Measurements from ENCODE around the gene TMEM150A. TPM values are rescaled to one million over a fixed set of nuclear protein-coding genes. Genes with fewer than 3 reads are reported as not detected.

Gene TMEM150A
- total RNA-seq, 4 donors from 2014 or later = 8.9 to 25.2 (median 21.9) TPM

DNA sequence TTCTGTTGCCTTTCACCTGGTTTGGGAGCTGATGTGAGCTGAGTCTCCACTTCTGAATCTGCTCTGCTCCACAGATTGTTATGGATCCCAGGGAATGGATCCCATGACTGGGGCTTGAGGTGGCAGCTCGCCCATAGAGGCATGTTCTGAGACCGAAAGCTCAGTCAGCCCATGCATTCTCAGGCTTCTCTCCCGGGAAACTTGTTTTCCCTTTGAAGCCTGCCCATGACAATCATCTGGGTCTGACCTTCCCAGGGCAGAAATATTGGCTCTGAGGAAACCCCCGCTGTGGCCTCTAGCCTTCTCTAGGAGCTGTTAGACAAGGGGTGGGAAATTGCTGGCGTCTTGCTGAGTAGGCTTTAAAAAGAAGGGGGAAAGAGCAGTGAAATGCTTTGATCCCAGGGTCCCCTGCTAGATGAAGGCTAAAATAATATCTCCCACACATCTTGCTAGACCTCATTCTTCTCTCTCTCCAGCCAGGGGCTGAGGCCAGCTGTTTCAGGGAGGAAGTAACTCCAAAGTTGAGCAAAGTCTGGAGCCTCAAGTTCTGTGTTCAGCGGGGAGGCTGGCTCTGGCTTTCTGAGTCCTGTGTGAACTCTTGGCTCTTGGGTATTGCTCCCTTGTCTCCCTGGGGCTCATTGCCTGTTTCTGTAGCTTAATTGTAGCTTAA, 23.1 kb downstream of the TMEM150A start:
- H3K27ac ChIP-seq = peak overlapping the region; percentile 73 to 88 (median 79)
- peaks cover 21 to 38% of the 10 kb centered on the region in 2 donors for H3K4me1 ChIP-seq
- H3K36me3 ChIP-seq = peaks cover 5 to 6% of the 10 kb centered on the region in 2 donors
- H3K9me3 ChIP-seq = no peaks in the 10 kb centered on the region
- WGBS, 2 donors = 53 to 58% methylated on average over 6 of the region's 6 CpGs
- no peaks in the 10 kb centered on the region for H3K27me3 ChIP-seq
- TF ChIP-seq, protein P1, sequence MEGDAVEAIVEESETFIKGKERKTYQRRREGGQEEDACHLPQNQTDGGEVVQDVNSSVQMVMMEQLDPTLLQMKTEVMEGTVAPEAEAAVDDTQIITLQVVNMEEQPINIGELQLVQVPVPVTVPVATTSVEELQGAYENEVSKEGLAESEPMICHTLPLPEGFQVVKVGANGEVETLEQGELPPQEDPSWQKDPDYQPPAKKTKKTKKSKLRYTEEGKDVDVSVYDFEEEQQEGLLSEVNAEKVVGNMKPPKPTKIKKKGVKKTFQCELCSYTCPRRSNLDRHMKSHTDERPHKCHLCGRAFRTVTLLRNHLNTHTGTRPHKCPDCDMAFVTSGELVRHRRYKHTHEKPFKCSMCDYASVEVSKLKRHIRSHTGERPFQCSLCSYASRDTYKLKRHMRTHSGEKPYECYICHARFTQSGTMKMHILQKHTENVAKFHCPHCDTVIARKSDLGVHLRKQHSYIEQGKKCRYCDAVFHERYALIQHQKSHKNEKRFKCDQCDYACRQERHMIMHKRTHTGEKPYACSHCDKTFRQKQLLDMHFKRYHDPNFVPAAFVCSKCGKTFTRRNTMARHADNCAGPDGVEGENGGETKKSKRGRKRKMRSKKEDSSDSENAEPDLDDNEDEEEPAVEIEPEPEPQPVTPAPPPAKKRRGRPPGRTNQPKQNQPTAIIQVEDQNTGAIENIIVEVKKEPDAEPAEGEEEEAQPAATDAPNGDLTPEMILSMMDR (IDR thresholded peaks at IDR 0.05) = no peak
- TF ChIP-seq POLR2A (IDR thresholded peaks at IDR 0.05) = no peak
- H3K4me3 ChIP-seq (replicated peaks in 1 of 3) = no peak overlapping the region
- DNase-seq = no peak
- intact Hi-C loops (cut with DNase I) = no loop called here

DNA sequence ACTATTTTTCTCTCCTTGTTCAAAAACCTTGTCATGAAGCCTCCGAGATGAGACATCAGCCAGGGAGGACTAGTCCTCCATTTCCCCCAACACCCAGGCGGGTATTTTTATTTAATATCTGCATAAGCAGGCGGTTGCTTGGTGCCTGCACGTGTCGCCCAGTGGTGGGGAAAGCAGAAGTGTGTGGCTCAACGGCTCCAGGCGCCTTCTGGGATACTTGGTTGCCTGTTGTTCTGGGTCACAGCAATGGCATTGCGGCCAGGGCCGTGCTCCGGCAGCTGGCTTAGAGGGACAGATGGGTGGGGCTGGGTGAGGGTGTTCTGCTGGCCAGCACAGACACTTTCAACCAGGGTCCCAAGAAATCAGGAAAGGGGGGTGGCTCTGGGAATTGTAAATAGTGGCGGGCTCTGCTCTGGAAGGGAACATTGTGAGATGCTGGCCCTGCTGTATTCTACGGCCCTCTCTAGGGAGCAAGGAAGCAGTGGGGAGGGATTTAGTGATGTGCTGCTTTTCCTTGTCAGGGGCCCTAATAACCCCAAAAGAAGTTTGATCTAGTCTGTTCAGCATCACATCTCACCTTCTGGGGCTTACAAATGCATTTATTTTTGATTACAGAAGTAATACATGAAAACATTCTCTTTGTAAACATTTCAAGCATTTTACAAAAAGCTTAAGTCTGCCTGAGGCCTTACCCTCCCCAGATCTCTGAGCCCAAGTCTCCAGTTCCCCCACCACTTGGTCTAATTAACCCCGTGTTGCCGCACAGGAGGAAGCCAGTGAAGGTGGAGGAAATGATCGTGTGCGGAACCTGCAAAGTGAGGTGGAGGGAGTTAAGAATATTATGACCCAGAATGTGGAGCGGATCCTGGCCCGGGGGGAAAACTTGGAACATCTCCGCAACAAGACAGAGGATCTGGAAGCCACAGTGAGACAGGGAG, 24.0 kb downstream of the TMEM150A start:
- TF ChIP-seq, protein P1 (IDR thresholded peaks at IDR 0.05) = no peak
- no peak for TF ChIP-seq POLR2A (IDR thresholded peaks at IDR 0.05)
- H3K4me3 ChIP-seq (replicated peaks in 1 of 3) = peak overlapping the region in 2 of 3 donors; percentile 33 to 42
- peak overlapping the region; percentile 73 to 88 (median 79) for H3K27ac ChIP-seq
- intact Hi-C loops (cut with DNase I) = no loop called here
- H3K4me1 ChIP-seq = peaks cover 21 to 29% of the 10 kb centered on the region in 2 donors
- no peaks in the 10 kb centered on the region for H3K27me3 ChIP-seq
- peaks cover 5 to 6% of the 10 kb centered on the region in 2 donors for H3K36me3 ChIP-seq
- no peaks in the 10 kb centered on the region for H3K9me3 ChIP-seq
- peak; percentile 48 to 57 for DNase-seq
- WGBS, 2 donors = 35 to 39% methylated on average over 16 to 19 of the region's 19 CpGs

DNA sequence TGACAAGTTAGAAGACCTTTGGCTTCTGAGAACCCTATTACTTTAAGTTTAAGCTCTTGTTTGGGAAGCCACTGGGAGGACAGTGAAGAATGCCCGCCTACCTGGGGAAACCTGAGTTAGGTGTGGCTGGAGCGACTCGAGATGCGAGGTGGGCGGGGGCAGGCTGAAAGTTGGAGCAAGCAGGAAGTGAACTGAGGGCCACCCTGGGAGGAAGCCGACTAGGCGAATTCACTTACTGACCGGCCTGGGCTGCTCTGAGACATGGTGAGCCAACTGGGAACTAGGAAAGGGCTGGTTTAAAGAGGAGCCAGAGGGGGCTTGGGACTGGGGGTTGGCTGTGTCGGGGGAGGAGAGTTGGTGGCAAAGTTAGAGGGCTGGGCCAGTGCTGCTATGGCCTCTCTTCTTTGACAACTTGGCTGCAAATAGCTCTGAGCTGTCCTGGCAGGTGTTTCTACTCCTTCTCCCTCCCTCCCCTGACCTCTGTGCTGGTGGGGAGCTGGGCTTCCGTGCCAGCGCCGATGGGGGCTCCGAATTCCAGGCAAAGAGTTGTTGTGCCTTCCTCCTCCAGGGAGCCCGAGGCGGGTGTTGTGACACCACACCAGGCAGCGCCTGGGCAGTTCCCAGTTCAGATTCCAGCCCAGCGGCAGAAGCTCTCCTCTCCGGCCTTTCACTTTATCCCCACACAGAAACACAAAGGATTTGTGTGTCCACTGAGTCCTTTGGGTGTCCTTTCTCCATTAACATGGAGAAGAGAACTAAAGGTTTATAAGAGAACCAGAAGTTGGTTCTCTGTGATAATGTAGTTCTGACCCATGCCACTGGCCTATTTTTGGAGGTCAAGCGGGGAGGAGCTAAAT, 24.9 kb downstream of the TMEM150A start, which contains the start of gene VAMP8:
Gene VAMP8, plus strand, starts transcription at position 201 of the 857 bp plus-strand sequence. Its CDS starts 61 bp downstream, at position 262.
- H3K27ac ChIP-seq = peak within 1 kb of the TSS; percentile 73 to 88 (median 79)

DNA sequence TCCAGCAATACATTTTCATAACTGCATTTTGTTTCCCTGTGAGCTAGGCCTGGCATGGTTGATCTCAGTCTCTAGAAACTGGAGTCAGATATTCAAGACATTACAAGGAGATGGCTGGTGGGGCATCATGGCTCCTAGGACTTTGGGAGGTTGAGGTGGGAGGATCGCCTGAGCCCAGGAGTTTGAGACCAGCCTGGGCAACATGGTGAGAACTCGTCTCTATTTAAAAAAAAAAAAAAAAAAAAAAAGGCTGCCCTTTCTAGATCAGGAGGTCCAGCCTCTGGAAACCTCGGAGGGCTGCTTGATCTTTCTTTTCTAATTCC, 25.5 kb downstream of the TMEM150A start:
- intact Hi-C loops (cut with DNase I) = no loop called here
- TF ChIP-seq POLR2A (IDR thresholded peaks at IDR 0.05) = no peak
- TF ChIP-seq, protein P1 (IDR thresholded peaks at IDR 0.05) = no peak
- no peak for DNase-seq
- Histone ChIP-seq H3K9me3 (no peaks in the 10 kb centered on the region), H3K27ac (peak overlapping the region; percentile 73 to 88 (median 79)), H3K36me3 (peaks cover 5% of the 10 kb centered on the region in 2 donors), H3K27me3 (no peaks in the 10 kb centered on the region), H3K4me3 (replicated peaks in 1 of 3) (no peak overlapping the region), H3K4me1 (peaks cover 21 to 29% of the 10 kb centered on the region in 2 donors)
- 37 to 43% methylated on average over 3 of the region's 3 CpGs for WGBS, 2 donors

More for the DNA sequence above, 24.9 kb downstream of the TMEM150A start, which contains the start of gene VAMP8:
- Histone ChIP-seq H3K36me3 (peaks cover 5 to 6% of the 10 kb centered on the region in 2 donors), H3K4me3 (replicated peaks in 1 of 3) (peak within 1 kb of the TSS; percentile 33 to 70 (median 42)), H3K4me1 (peaks cover 21 to 29% of the 10 kb centered on the region in 2 donors), H3K9me3 (no peaks in the 10 kb centered on the region), H3K27me3 (no peaks in the 10 kb centered on the region)
- intact Hi-C loops (cut with DNase I) = no loop called here
- TF ChIP-seq POLR2A (IDR thresholded peaks at IDR 0.05) = peak in 1 of 2 donors; percentile 76
- TF ChIP-seq, protein P1 (IDR thresholded peaks at IDR 0.05) = no peak
- WGBS, 2 donors = 16 to 27% methylated on average over 18 to 19 of the region's 19 CpGs
- DNase-seq = peak; percentile 92 to 93
